Measurements from ENCODE around the gene KBTBD13. TPM values are rescaled to one million over a fixed set of nuclear protein-coding genes. Genes with fewer than 3 reads are reported as not detected.

KBTBD13 gene
- total RNA-seq, 1 donor from 2014 or later, result 0.21 TPM

GRCh38 chr15:65029736-65030208 lies 46.8 kb upstream of the KBTBD13 start:
- peaks cover 0 to 8% of the 10 kb centered on the region in 2 donors for H3K4me1 ChIP-seq
- peaks cover 3 to 4% of the 10 kb centered on the region in 2 donors for H3K36me3 ChIP-seq
- no peak for DNase-seq (ENCODE audit: low spot score in 2 of 2)
- peak overlapping the region; percentile 79 to 97 for H3K4me3 ChIP-seq
- no peaks in the 10 kb centered on the region for H3K9me3 ChIP-seq
- H3K27ac ChIP-seq, result peak overlapping the region in 1 of 2 donors; percentile 79
- no peaks in the 10 kb centered on the region for H3K27me3 ChIP-seq
- intact Hi-C loops (cut with DNase I), result loop anchor here (1.0 to 10.0 kb wide), 4 partner anchors 153 to 298 kb away; partner anchors contain the start of gene RNU5A-1
- TF ChIP-seq CTCF (IDR thresholded peaks at IDR 0.05), result no peak

GRCh38 chr15:65032801-65033537 lies 43.6 kb upstream of the KBTBD13 start:
- no peaks in the 10 kb centered on the region for H3K9me3 ChIP-seq
- H3K4me1 ChIP-seq, result peaks cover 0 to 5% of the 10 kb centered on the region in 2 donors
- H3K27ac ChIP-seq, result no peak overlapping the region
- no peaks in the 10 kb centered on the region for H3K36me3 ChIP-seq
- no peak overlapping the region for H3K4me3 ChIP-seq
- intact Hi-C loops (cut with DNase I), result loop anchor here (1.0 to 10.0 kb wide), 5 partner anchors 20 to 264 kb away; partner anchors contain the start of gene RNU5A-1
- TF ChIP-seq CTCF (IDR thresholded peaks at IDR 0.05), result peak; percentile 74 to 81 (median 81)
- peak in 1 of 2 donors; percentile 80 for DNase-seq (ENCODE audit: low spot score in 2 of 2)
- no peaks in the 10 kb centered on the region for H3K27me3 ChIP-seq

GRCh38 chr15:65033659-65034269 lies 42.8 kb upstream of the KBTBD13 start:
- peak; percentile 26 to 71 (median 48) for TF ChIP-seq CTCF (IDR thresholded peaks at IDR 0.05)
- intact Hi-C loops (cut with DNase I), result loop anchor here (1.0 to 10.0 kb wide), 5 partner anchors 19 to 264 kb away; partner anchors contain the start of gene RNU5A-1
- Histone ChIP-seq H3K36me3 (no peaks in the 10 kb centered on the region), H3K27me3 (no peaks in the 10 kb centered on the region), H3K9me3 (no peaks in the 10 kb centered on the region), H3K27ac (no peak overlapping the region), H3K4me3 (no peak overlapping the region), H3K4me1 (no peaks in the 10 kb centered on the region)
- no peak for DNase-seq (ENCODE audit: low spot score in 2 of 2)

GRCh38 chr15:65034719-65035118 lies 41.8 kb upstream of the KBTBD13 start:
- Histone ChIP-seq H3K36me3 (no peaks in the 10 kb centered on the region), H3K27me3 (no peaks in the 10 kb centered on the region), H3K4me1 (no peaks in the 10 kb centered on the region), H3K9me3 (no peaks in the 10 kb centered on the region), H3K27ac (no peak overlapping the region), H3K4me3 (no peak overlapping the region)
- intact Hi-C loops (cut with DNase I), result loop anchor here (5.0 to 10.0 kb wide), 3 partner anchors 148 to 263 kb away; partner anchors contain the start of gene RNU5A-1
- no peak for DNase-seq (ENCODE audit: low spot score in 2 of 2)
- TF ChIP-seq CTCF (IDR thresholded peaks at IDR 0.05), result no peak

- Histone ChIP-seq H3K9me3 (no peaks in the 10 kb centered on the region), H3K36me3 (no peaks in the 10 kb centered on the region), H3K27ac (no peak overlapping the region), H3K27me3 (no peaks in the 10 kb centered on the region), H3K4me1 (no peaks in the 10 kb centered on the region), H3K4me3 (no peak overlapping the region)
- no peak for DNase-seq (ENCODE audit: low spot score in 2 of 2)
- TF ChIP-seq CTCF (IDR thresholded peaks at IDR 0.05), result no peak
- intact Hi-C loops (cut with DNase I), result loop anchor here (10.0 kb wide), 1 partner anchor 237 kb away; no protein-coding TSS in a partner anchor
These were observed 39.2 kb upstream of the KBTBD13 start for GRCh38 chr15:65037309-65037708.
